WTC11 (cell line): ENCODE data around the gene PGPEP1. TPM values are rescaled to one million over a fixed set of nuclear protein-coding genes. Genes with fewer than 3 reads are reported as not detected.

Experiments
- ATAC-seq: fragments of 200-7000 bp; cut with Tn5 transposase; 2 replicates; pipeline ENCODE4 v1.10.0; 2021; ENCODE audit warnings: mild to moderate bottlenecking, moderate library complexity
- CTCF ChIA-PET: fragments of 300-600 bp; sonication (Branson Sonifier 250); formaldehyde crosslinking; loops from one replicate; lab custom pipeline; 2021; ENCODE audit warnings: antibody characterized with exemption; lab: Charles Lee
- POLR2A ChIA-PET: fragments of 350-600 bp; sonication (Branson Sonifier 250); formaldehyde crosslinking; loops from one replicate; lab custom pipeline; 2021; ENCODE audit warnings: antibody characterized with exemption; lab: Charles Lee
- DNase-seq: peaks from one replicate; pipeline ENCODE4 v3.0.0; 2021; ENCODE audit warnings: low spot score
- H3K27ac Mint-ChIP-seq: 2 replicates; pipeline ENCODE4 v1.8.0; 2021; ENCODE audit warnings: mixed read lengths
- H3K27me3 Mint-ChIP-seq: 2 replicates; pipeline ENCODE4 v1.8.0; 2021; ENCODE audit warnings: low read depth, mild to moderate bottlenecking, moderate library complexity, mixed read lengths
- H3K36me3 Mint-ChIP-seq: 2 replicates; pipeline ENCODE4 v1.8.0; 2021; ENCODE audit warnings: mixed read lengths
- H3K4me1 Mint-ChIP-seq: 2 replicates; pipeline ENCODE4 v1.8.0; 2022; ENCODE audit warnings: mixed read lengths
- H3K4me3 Mint-ChIP-seq: 2 replicates; pipeline ENCODE4 v1.8.0; 2021; ENCODE audit warnings: mild to moderate bottlenecking, moderate library complexity, mixed read lengths
- H3K9me3 Mint-ChIP-seq: 2 replicates; pipeline ENCODE4 v1.8.0; 2021; ENCODE audit warnings: mixed read lengths
- CBFB ChIP-seq: sonication (generic); formaldehyde crosslinking; IDR thresholded peaks from 2 replicates; pipeline ENCODE4 v1.8.1; 2022; ENCODE audit warnings: mild to moderate bottlenecking, low read depth, missing genetic modification reagents
- CREB1 ChIP-seq: sonication (generic); formaldehyde crosslinking; IDR thresholded peaks from 2 replicates; pipeline ENCODE4 v1.8.0; 2023; ENCODE audit warnings: mild to moderate bottlenecking, missing genetic modification reagents
- ELF4 ChIP-seq: sonication (generic); formaldehyde crosslinking; IDR thresholded peaks from 2 replicates; pipeline ENCODE4 v1.8.1; 2022; ENCODE audit warnings: low read depth, mild to moderate bottlenecking, moderate library complexity, missing genetic modification reagents
- FOXJ3 ChIP-seq: sonication (generic); formaldehyde crosslinking; IDR thresholded peaks from 2 replicates; pipeline ENCODE4 v1.9.0; 2021; ENCODE audit warnings: missing genetic modification reagents, mild to moderate bottlenecking, borderline replicate concordance
- GTF2I ChIP-seq: fragments of 250-450 bp; sonication (Bioruptor Pico); conservative IDR thresholded peaks from 2 replicates; pipeline ENCODE4 v1.4.0; 2021; ENCODE audit warnings: mild to moderate bottlenecking
- HMGA2 ChIP-seq: fragments of 250-450 bp; sonication (Bioruptor Pico); IDR thresholded peaks from 2 replicates; pipeline ENCODE4 v1.4.0; 2021; ENCODE audit warnings: mild to moderate bottlenecking, moderate library complexity
- JUN ChIP-seq: sonication (generic); formaldehyde crosslinking; IDR thresholded peaks from 2 replicates; pipeline ENCODE4 v1.8.0; 2023; ENCODE audit warnings: mild to moderate bottlenecking, missing genetic modification reagents
- KAT7 ChIP-seq: sonication (generic); formaldehyde crosslinking; IDR thresholded peaks from 2 replicates; pipeline ENCODE4 v1.8.1; 2023; ENCODE audit warnings: missing genetic modification reagents, mild to moderate bottlenecking, borderline replicate concordance
- NR3C1 ChIP-seq: sonication (generic); formaldehyde crosslinking; conservative IDR thresholded peaks from 2 replicates; pipeline ENCODE4 v1.8.1; 2023; ENCODE audit warnings: low read depth, mild to moderate bottlenecking, missing genetic modification reagents
- SOX15 ChIP-seq: fragments of 250-450 bp; sonication (Bioruptor Pico); IDR thresholded peaks from 2 replicates; pipeline ENCODE4 v1.9.0; 2021; ENCODE audit warnings: mild to moderate bottlenecking
- SP1 ChIP-seq: sonication (generic); formaldehyde crosslinking; conservative IDR thresholded peaks from 2 replicates; pipeline ENCODE4 v1.8.1; 2022; ENCODE audit warnings: missing genetic modification reagents
- ZNF121 ChIP-seq: sonication (generic); formaldehyde crosslinking; IDR thresholded peaks from 2 replicates; pipeline ENCODE4 v1.8.0; 2023; ENCODE audit warnings: missing genetic modification reagents
- ZNF423 ChIP-seq: fragments of 250-450 bp; sonication (Bioruptor Pico); IDR thresholded peaks from 2 replicates; pipeline ENCODE4 v2.1.2; 2022; ENCODE audit warnings: mild to moderate bottlenecking, moderate library complexity
- ZNF671 ChIP-seq: fragments of 250-450 bp; sonication (Bioruptor Pico); IDR thresholded peaks from 2 replicates; pipeline ENCODE4 v1.8.0; 2021; ENCODE audit warnings: mild to moderate bottlenecking
- total RNA-seq: library from RNA; stranded (reverse); gene quantifications from 3 replicates; pipeline ENCODE4 v1.2.3, GENCODE V29; 2021
- TF ChIP-seq, protein P1 (sequence below): sonication (generic); formaldehyde crosslinking; IDR thresholded peaks from 2 replicates; pipeline ENCODE4 v1.8.1; 2023; ENCODE audit warnings: mild to moderate bottlenecking, missing genetic modification reagents, moderate library complexity
- TF ChIP-seq, protein P2 (sequence below): sonication (generic); formaldehyde crosslinking; IDR thresholded peaks from 2 replicates; pipeline ENCODE4 v1.8.0; 2022; ENCODE audit warnings: mild to moderate bottlenecking, missing genetic modification reagents
- TF ChIP-seq, protein P3 (sequence below): sonication (generic); formaldehyde crosslinking; IDR thresholded peaks from 2 replicates; pipeline ENCODE4 v1.8.1; 2023; ENCODE audit warnings: mild to moderate bottlenecking, missing genetic modification reagents, borderline replicate concordance
- TF ChIP-seq, protein P4 (sequence below): sonication (generic); formaldehyde crosslinking; conservative IDR thresholded peaks from 2 replicates; pipeline ENCODE4 v1.8.1; 2022; ENCODE audit warnings: mild to moderate bottlenecking, missing genetic modification reagents
- TF ChIP-seq, protein P5 (sequence below): fragments of 250-450 bp; sonication (Bioruptor Pico); IDR thresholded peaks from 2 replicates; pipeline ENCODE4 v2.1.2; 2022; ENCODE audit warnings: mild to moderate bottlenecking, moderate library complexity
- TF ChIP-seq, protein P6 (sequence below): sonication (generic); formaldehyde crosslinking; IDR thresholded peaks from 2 replicates; pipeline ENCODE4 v1.8.0; 2023; ENCODE audit warnings: missing genetic modification reagents
- TF ChIP-seq, protein P7 (sequence below): sonication (generic); formaldehyde crosslinking; IDR thresholded peaks from 2 replicates; pipeline ENCODE4 v1.8.1; 2023; ENCODE audit warnings: mild to moderate bottlenecking, moderate library complexity, missing genetic modification reagents
- TF ChIP-seq, protein P8 (sequence below): sonication (generic); formaldehyde crosslinking; IDR thresholded peaks from 2 replicates; pipeline ENCODE4 v1.8.0; 2022; ENCODE audit warnings: mild to moderate bottlenecking, missing genetic modification reagents

PGPEP1 gene
- total RNA-seq, 1 experiment from 2014 or later = 68.1 TPM

DNA sequence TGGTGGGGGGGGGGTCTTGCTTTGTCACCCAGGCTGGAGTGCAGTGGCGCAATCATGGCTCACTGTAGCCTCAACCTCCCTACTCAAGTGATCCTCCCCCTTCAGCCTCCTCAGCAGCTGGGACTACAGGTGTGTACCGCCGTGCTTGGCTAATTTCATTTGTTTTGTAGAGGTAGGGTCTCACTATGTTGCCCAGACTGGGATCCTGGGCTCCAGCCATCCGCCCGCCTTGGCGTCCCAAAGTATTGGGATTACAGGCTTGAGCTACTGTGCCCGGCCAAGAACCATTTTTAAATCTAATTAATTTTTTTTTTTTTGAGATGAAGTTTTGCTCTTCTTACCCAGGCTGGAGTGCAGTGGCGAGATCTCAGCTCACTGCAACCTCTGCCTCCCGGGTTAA lies 40.7 kb upstream of the PGPEP1 start:
- ATAC-seq (no peak), DNase-seq (no peak)
- CTCF ChIA-PET = interaction anchor here (1.2 to 2.3 kb wide), 2 partner anchors 23 to 29 kb away, joined by 3 to 7 read pairs; partner anchors contain the start of gene LSM4
- peaks cover 17% of the 10 kb centered on the region for H3K4me1 Mint-ChIP-seq
- H3K9me3 Mint-ChIP-seq = no peaks in the 10 kb centered on the region
- TF ChIP-seq JUN (CRISPR knock-in tag) = no peak
- TF ChIP-seq CBFB (CRISPR knock-in tag) = no peak
- no peak for TF ChIP-seq GTF2I
- TF ChIP-seq ELF4 (CRISPR knock-in tag) = no peak
- no peak for TF ChIP-seq SP1
- peak; percentile 82; the same call in 1 of the 2 replicates for TF ChIP-seq ZNF121
- no peak overlapping the region for H3K27ac Mint-ChIP-seq
- no peak overlapping the region for H3K4me3 Mint-ChIP-seq
- H3K36me3 Mint-ChIP-seq = no peaks in the 10 kb centered on the region
- POLR2A ChIA-PET = interaction anchor here (0.6 kb wide), 1 partner anchor 102 kb away, joined by 3 read pairs; no protein-coding TSS in a partner anchor
- H3K27me3 Mint-ChIP-seq = no peaks in the 10 kb centered on the region; the same call in 1 of the 2 replicates

DNA sequence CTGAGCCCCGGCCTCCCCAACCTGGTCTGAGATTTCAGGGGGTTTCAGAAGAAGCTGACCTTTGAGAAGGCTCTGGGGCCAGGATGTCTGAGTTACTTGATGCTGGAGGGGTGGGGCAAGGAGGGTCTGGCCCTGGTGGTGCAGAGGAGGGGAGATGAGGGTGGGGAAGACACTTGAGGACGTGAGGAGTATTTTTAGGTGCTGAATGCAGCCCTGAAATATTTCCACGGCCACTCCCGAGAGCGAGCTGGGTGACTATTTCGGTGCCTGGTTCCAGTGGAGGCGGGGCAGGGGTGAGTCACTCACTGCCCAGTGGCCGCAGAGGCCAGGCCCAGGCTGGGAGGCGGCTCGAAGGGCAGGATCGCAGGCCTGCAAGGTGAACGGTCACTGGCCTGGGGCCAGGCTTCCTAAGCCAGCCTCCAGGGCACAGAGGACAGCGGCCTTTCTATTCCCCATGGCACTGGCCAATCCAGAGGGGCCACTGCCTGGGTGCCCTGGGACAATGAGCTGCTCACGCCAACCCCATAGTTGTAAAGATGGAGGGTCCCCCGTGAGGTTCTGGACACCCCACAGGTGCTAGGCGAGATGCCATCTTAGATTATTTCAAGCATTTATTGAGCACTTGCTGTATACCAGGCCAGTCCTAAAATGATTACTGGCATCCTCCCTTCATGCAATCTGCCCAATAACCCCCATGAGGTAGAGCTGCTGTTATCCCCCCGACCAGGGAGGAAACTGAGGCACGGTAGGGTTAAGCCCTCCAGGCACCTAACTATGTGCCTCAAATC lies 39.3 kb upstream of the PGPEP1 start:
- Mint-ChIP-seq H3K4me3 (no peak overlapping the region), H3K27me3 (no peaks in the 10 kb centered on the region; the same call in 1 of the 2 replicates), H3K27ac (no peak overlapping the region), H3K36me3 (peaks cover 3% of the 10 kb centered on the region), H3K4me1 (peaks cover 31% of the 10 kb centered on the region)
- no peak for ATAC-seq
- CTCF ChIA-PET = interaction anchor here (1.6 to 5.4 kb wide), 3 partner anchors 23 to 38 kb away, joined by 3 to 82 read pairs (median 7); no protein-coding TSS in a partner anchor
- TF ChIP-seq, protein P1, sequence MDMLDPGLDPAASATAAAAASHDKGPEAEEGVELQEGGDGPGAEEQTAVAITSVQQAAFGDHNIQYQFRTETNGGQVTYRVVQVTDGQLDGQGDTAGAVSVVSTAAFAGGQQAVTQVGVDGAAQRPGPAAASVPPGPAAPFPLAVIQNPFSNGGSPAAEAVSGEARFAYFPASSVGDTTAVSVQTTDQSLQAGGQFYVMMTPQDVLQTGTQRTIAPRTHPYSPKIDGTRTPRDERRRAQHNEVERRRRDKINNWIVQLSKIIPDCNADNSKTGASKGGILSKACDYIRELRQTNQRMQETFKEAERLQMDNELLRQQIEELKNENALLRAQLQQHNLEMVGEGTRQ (CRISPR knock-in tag) = no peak
- TF ChIP-seq, protein P2, sequence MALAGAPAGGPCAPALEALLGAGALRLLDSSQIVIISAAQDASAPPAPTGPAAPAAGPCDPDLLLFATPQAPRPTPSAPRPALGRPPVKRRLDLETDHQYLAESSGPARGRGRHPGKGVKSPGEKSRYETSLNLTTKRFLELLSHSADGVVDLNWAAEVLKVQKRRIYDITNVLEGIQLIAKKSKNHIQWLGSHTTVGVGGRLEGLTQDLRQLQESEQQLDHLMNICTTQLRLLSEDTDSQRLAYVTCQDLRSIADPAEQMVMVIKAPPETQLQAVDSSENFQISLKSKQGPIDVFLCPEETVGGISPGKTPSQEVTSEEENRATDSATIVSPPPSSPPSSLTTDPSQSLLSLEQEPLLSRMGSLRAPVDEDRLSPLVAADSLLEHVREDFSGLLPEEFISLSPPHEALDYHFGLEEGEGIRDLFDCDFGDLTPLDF (CRISPR knock-in tag) = no peak
- TF ChIP-seq FOXJ3 (CRISPR knock-in tag) (no peak), SOX15 (CRISPR knock-in tag) (no peak), ZNF423 (no peak), CREB1 (no peak), NR3C1 (no peak), ZNF671 (CRISPR knock-in tag) (no peak), JUN (CRISPR knock-in tag) (no peak), HMGA2 (CRISPR knock-in tag) (no peak), KAT7 (CRISPR knock-in tag) (no peak)
- TF ChIP-seq, protein P3, sequence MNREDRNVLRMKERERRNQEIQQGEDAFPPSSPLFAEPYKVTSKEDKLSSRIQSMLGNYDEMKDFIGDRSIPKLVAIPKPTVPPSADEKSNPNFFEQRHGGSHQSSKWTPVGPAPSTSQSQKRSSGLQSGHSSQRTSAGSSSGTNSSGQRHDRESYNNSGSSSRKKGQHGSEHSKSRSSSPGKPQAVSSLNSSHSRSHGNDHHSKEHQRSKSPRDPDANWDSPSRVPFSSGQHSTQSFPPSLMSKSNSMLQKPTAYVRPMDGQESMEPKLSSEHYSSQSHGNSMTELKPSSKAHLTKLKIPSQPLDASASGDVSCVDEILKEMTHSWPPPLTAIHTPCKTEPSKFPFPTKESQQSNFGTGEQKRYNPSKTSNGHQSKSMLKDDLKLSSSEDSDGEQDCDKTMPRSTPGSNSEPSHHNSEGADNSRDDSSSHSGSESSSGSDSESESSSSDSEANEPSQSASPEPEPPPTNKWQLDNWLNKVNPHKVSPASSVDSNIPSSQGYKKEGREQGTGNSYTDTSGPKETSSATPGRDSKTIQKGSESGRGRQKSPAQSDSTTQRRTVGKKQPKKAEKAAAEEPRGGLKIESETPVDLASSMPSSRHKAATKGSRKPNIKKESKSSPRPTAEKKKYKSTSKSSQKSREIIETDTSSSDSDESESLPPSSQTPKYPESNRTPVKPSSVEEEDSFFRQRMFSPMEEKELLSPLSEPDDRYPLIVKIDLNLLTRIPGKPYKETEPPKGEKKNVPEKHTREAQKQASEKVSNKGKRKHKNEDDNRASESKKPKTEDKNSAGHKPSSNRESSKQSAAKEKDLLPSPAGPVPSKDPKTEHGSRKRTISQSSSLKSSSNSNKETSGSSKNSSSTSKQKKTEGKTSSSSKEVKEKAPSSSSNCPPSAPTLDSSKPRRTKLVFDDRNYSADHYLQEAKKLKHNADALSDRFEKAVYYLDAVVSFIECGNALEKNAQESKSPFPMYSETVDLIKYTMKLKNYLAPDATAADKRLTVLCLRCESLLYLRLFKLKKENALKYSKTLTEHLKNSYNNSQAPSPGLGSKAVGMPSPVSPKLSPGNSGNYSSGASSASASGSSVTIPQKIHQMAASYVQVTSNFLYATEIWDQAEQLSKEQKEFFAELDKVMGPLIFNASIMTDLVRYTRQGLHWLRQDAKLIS (CRISPR knock-in tag) = no peak
- TF ChIP-seq, protein P4, sequence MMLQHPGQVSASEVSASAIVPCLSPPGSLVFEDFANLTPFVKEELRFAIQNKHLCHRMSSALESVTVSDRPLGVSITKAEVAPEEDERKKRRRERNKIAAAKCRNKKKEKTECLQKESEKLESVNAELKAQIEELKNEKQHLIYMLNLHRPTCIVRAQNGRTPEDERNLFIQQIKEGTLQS (CRISPR knock-in tag) = no peak
- TF ChIP-seq, protein P5, sequence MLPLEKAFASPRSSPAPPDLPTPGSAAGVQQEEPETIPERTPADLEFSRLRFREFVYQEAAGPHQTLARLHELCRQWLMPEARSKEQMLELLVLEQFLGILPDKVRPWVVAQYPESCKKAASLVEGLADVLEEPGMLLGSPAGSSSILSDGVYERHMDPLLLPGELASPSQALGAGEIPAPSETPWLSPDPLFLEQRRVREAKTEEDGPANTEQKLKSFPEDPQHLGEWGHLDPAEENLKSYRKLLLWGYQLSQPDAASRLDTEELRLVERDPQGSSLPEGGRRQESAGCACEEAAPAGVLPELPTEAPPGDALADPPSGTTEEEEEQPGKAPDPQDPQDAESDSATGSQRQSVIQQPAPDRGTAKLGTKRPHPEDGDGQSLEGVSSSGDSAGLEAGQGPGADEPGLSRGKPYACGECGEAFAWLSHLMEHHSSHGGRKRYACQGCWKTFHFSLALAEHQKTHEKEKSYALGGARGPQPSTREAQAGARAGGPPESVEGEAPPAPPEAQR (CRISPR knock-in tag) = no peak
- TF ChIP-seq, protein P6, sequence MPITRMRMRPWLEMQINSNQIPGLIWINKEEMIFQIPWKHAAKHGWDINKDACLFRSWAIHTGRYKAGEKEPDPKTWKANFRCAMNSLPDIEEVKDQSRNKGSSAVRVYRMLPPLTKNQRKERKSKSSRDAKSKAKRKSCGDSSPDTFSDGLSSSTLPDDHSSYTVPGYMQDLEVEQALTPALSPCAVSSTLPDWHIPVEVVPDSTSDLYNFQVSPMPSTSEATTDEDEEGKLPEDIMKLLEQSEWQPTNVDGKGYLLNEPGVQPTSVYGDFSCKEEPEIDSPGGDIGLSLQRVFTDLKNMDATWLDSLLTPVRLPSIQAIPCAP = no peak
- TF ChIP-seq, protein P7, sequence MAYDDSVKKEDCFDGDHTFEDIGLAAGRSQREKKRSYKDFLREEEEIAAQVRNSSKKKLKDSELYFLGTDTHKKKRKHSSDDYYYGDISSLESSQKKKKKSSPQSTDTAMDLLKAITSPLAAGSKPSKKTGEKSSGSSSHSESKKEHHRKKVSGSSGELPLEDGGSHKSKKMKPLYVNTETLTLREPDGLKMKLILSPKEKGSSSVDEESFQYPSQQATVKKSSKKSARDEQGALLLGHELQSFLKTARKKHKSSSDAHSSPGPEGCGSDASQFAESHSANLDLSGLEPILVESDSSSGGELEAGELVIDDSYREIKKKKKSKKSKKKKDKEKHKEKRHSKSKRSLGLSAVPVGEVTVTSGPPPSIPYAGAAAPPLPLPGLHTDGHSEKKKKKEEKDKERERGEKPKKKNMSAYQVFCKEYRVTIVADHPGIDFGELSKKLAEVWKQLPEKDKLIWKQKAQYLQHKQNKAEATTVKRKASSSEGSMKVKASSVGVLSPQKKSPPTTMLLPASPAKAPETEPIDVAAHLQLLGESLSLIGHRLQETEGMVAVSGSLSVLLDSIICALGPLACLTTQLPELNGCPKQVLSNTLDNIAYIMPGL (CRISPR knock-in tag) = no peak
- TF ChIP-seq, protein P8, sequence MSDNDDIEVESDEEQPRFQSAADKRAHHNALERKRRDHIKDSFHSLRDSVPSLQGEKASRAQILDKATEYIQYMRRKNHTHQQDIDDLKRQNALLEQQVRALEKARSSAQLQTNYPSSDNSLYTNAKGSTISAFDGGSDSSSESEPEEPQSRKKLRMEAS (CRISPR knock-in tag) = no peak
- TF ChIP-seq, all 79 proteins: peak for 0
- POLR2A ChIA-PET = interaction anchor here (1.1 to 3.1 kb wide), 2 partner anchors 8 to 20 kb away, joined by 4 to 14 read pairs; partner anchors contain the start of gene JUND
- DNase-seq = no peak
- no peaks in the 10 kb centered on the region for H3K9me3 Mint-ChIP-seq
